HEK293 (cell line): ENCODE results near the gene TMEM184B.

ENCODE experiments used
- CTCF ChIA-PET: fragments of 350-600 bp; formaldehyde crosslinking; extraction: SDS; loops from one replicate; lab custom pipeline; 2021; ENCODE audit warnings: antibody characterized with exemption; lab: Yijun Ruan, JAX
- POLR2A ChIA-PET: fragments of 300-600 bp; formaldehyde crosslinking; extraction: SDS; loops from one replicate; lab custom pipeline; 2020; ENCODE audit warnings: antibody characterized with exemption, inconsistent platforms; lab: Yijun Ruan, JAX
- H3K27ac ChIP-seq: fragments of 200-500 bp; sonication (Bioruptor generic); 2 replicates; pipeline ENCODE4 v1.5.1; 2014; ENCODE audit warnings: low read depth, low read length, control low read depth, inconsistent platforms; ENCODE audit errors: extremely low read depth
- H3K36me3 ChIP-seq, 2 experiments: fragments of 200-500 bp in 1 of 2; sonication (Bioruptor generic) in 1 of 2; 1 replicate in 1 of 2; 2 replicates in 1 of 2; pipeline ENCODE4 v1.5.1; 2014 to 2017; ENCODE audit warnings: inconsistent platforms in 2 of 2, low read length in 2 of 2; ENCODE audit not compliant: control insufficient read depth in 2 of 2, insufficient read depth in 1 of 2
- H3K4me1 ChIP-seq: fragments of 200-500 bp; sonication (Bioruptor generic); 2 replicates; pipeline ENCODE4 v1.5.1; 2014; ENCODE audit warnings: mild to moderate bottlenecking, low read length, inconsistent platforms; ENCODE audit not compliant: control insufficient read depth, insufficient read depth
- H3K4me3 ChIP-seq: 2 replicates; pipeline ENCODE4 v1.5.1; 2011; ENCODE audit warnings: low read depth, mild to moderate bottlenecking, control low read depth, low read length, moderate library complexity
- H3K9me3 ChIP-seq: fragments of 200-500 bp; sonication (Bioruptor generic); 2 replicates; pipeline ENCODE4 v1.5.1; 2014; ENCODE audit warnings: low read depth, low read length, inconsistent platforms; ENCODE audit not compliant: control insufficient read depth, insufficient read depth
- EGR2 ChIP-seq: fragments of 450-650 bp; formaldehyde crosslinking; IDR thresholded peaks from 2 replicates; pipeline ENCODE4 v1.5.1; 2016; ENCODE audit warnings: low read depth, missing biosample characterization, missing genetic modification characterization
- GFI1B ChIP-seq: fragments of 450-650 bp; formaldehyde crosslinking; IDR thresholded peaks from 2 replicates; pipeline ENCODE4 v1.5.1; 2016; ENCODE audit warnings: missing biosample characterization, missing genetic modification characterization
- GLI4 ChIP-seq: fragments of 450-650 bp; formaldehyde crosslinking; IDR thresholded peaks from 2 replicates; pipeline ENCODE4 v1.5.1; 2016; ENCODE audit warnings: missing biosample characterization, missing genetic modification characterization
- GLIS2 ChIP-seq: fragments of 450-650 bp; formaldehyde crosslinking; IDR thresholded peaks from 2 replicates; pipeline ENCODE4 v1.5.1; 2016; ENCODE audit warnings: missing biosample characterization, missing genetic modification characterization
- ZBTB1 ChIP-seq: fragments of 450-650 bp; formaldehyde crosslinking; IDR thresholded peaks from 2 replicates; pipeline ENCODE4 v1.5.1; 2016; ENCODE audit warnings: missing biosample characterization, missing genetic modification characterization
- ZBTB48 ChIP-seq: fragments of 450-650 bp; formaldehyde crosslinking; IDR thresholded peaks from 2 replicates; pipeline ENCODE4 v1.5.1; 2016; ENCODE audit warnings: missing biosample characterization, missing genetic modification characterization
- ZFHX2 ChIP-seq: fragments of 450-650 bp; formaldehyde crosslinking; conservative IDR thresholded peaks from 2 replicates; pipeline ENCODE4 v1.5.1; 2016; ENCODE audit warnings: missing biosample characterization, missing genetic modification characterization
- ZFP3 ChIP-seq: fragments of 450-650 bp; formaldehyde crosslinking; IDR thresholded peaks from 2 replicates; pipeline ENCODE4 v1.5.1; 2016; ENCODE audit warnings: low read depth, missing biosample characterization, missing genetic modification characterization
- ZIC2 ChIP-seq: fragments of 450-650 bp; formaldehyde crosslinking; IDR thresholded peaks from 2 replicates; pipeline ENCODE4 v1.5.1; 2016; ENCODE audit warnings: missing biosample characterization, missing genetic modification characterization
- ZNF133 ChIP-seq: fragments of 450-650 bp; formaldehyde crosslinking; IDR thresholded peaks from 2 replicates; pipeline ENCODE4 v1.5.1; 2016; ENCODE audit warnings: missing biosample characterization, missing genetic modification characterization
- ZNF2 ChIP-seq: fragments of 450-650 bp; formaldehyde crosslinking; IDR thresholded peaks from 2 replicates; pipeline ENCODE4 v1.5.1; 2016; ENCODE audit warnings: missing biosample characterization, missing genetic modification characterization
- ZNF221 ChIP-seq: fragments of 450-650 bp; formaldehyde crosslinking; IDR thresholded peaks from 2 replicates; pipeline ENCODE4 v1.5.1; 2017; ENCODE audit warnings: missing biosample characterization, missing genetic modification characterization, borderline replicate concordance
- ZNF311 ChIP-seq: fragments of 450-650 bp; formaldehyde crosslinking; IDR thresholded peaks from 2 replicates; pipeline ENCODE4 v1.5.1; 2017; ENCODE audit warnings: missing biosample characterization, missing genetic modification characterization, borderline replicate concordance
- ZNF350 ChIP-seq: fragments of 450-650 bp; formaldehyde crosslinking; IDR thresholded peaks from 2 replicates; pipeline ENCODE4 v1.5.0; 2017; ENCODE audit warnings: missing biosample characterization, mild to moderate bottlenecking, missing genetic modification characterization
- ZNF366 ChIP-seq: fragments of 450-650 bp; formaldehyde crosslinking; conservative IDR thresholded peaks from 2 replicates; pipeline ENCODE4 v1.5.1; 2016; ENCODE audit warnings: missing biosample characterization, missing genetic modification characterization
- ZNF416 ChIP-seq: fragments of 450-650 bp; formaldehyde crosslinking; IDR thresholded peaks from 2 replicates; pipeline ENCODE4 v1.5.1; 2016; ENCODE audit warnings: missing biosample characterization, missing genetic modification characterization
- ZNF423 ChIP-seq: fragments of 450-650 bp; formaldehyde crosslinking; IDR thresholded peaks from 2 replicates; pipeline ENCODE4 v1.5.1; 2016; ENCODE audit warnings: missing biosample characterization, missing genetic modification characterization
- ZNF514 ChIP-seq: fragments of 450-650 bp; formaldehyde crosslinking; IDR thresholded peaks from 2 replicates; pipeline ENCODE4 v1.5.1; 2016; ENCODE audit warnings: missing biosample characterization, missing genetic modification characterization
- ZNF548 ChIP-seq: fragments of 450-650 bp; formaldehyde crosslinking; IDR thresholded peaks from 2 replicates; pipeline ENCODE4 v1.5.1; 2016; ENCODE audit warnings: missing biosample characterization, missing genetic modification characterization
- ZNF558 ChIP-seq: fragments of 450-650 bp; formaldehyde crosslinking; IDR thresholded peaks from 2 replicates; pipeline ENCODE4 v1.5.1; 2016; ENCODE audit warnings: missing biosample characterization, missing genetic modification characterization
- ZNF561 ChIP-seq: fragments of 450-650 bp; IDR thresholded peaks from 2 replicates; pipeline ENCODE4 v1.5.1; 2018; ENCODE audit warnings: missing biosample characterization, missing genetic modification characterization, borderline replicate concordance
- ZNF596 ChIP-seq: fragments of 450-650 bp; IDR thresholded peaks from 2 replicates; pipeline ENCODE4 v1.5.0; 2018; ENCODE audit warnings: missing biosample characterization, mild to moderate bottlenecking, missing genetic modification characterization, moderate library complexity
- ZNF76 ChIP-seq: fragments of 450-650 bp; formaldehyde crosslinking; IDR thresholded peaks from 2 replicates; pipeline ENCODE4; 2016; ENCODE audit warnings: low read depth, missing biosample characterization, missing genetic modification characterization, borderline replicate concordance
- ZNF843 ChIP-seq: fragments of 450-650 bp; formaldehyde crosslinking; IDR thresholded peaks from 2 replicates; pipeline ENCODE4 v1.5.1; 2016; ENCODE audit warnings: missing biosample characterization, missing genetic modification characterization
- TF ChIP-seq, protein P1 (sequence below): fragments of 450-650 bp; formaldehyde crosslinking; IDR thresholded peaks from 2 replicates; pipeline ENCODE4 v1.5.1; 2017; ENCODE audit warnings: missing biosample characterization, missing genetic modification characterization
- TF ChIP-seq, protein P2 (sequence below): fragments of 450-650 bp; formaldehyde crosslinking; IDR thresholded peaks from 2 replicates; pipeline ENCODE4 v1.5.1; 2016; ENCODE audit warnings: missing biosample characterization, missing genetic modification characterization

Gene TMEM184B

GRCh38 chr22:38208551-38208968 is 64.2 kb downstream of the TMEM184B start:
- no peaks in the 10 kb centered on the region for H3K9me3 ChIP-seq
- POLR2A ChIA-PET, result interaction anchor here (1.3 kb wide), 1 partner anchor 27 kb away, joined by 6 read pairs; the partner anchor contains the start of gene PLA2G6
- peak; percentile 91 for TF ChIP-seq EGR2 (tag by site-specific recombination)
- peak; percentile 86 for TF ChIP-seq ZFHX2 (tag by site-specific recombination)
- peak; percentile 78; the same call in 1 of the 2 replicates for TF ChIP-seq ZNF548
- no peak for TF ChIP-seq ZNF350
- peak; percentile 66; the same call in 1 of the 2 replicates for TF ChIP-seq ZFP3
- no peak for TF ChIP-seq ZBTB48 (tag by site-specific recombination)
- TF ChIP-seq, all 188 proteins: peak for 4
- Histone ChIP-seq H3K36me3 (no peaks in the 10 kb centered on the region), H3K4me1 (no peaks in the 10 kb centered on the region), H3K27ac (no peak overlapping the region), H3K4me3 (no peak overlapping the region)
- CTCF ChIA-PET, result no interaction called here

- TF ChIP-seq ZNF416, result no peak
- no peak for TF ChIP-seq ZNF561
- H3K4me1 ChIP-seq, result no peaks in the 10 kb centered on the region
- H3K27ac ChIP-seq, result no peak overlapping the region
- ChIA-PET POLR2A (interaction anchor here (1.3 kb wide), 1 partner anchor 26 kb away, joined by 6 read pairs; the partner anchor contains the start of gene PLA2G6), CTCF (interaction anchor here (0.5 kb wide), 1 partner anchor 474 kb away, joined by 4 read pairs; the partner anchor contains the start of gene TOMM22)
- no peaks in the 10 kb centered on the region for H3K9me3 ChIP-seq
- no peaks in the 10 kb centered on the region for H3K36me3 ChIP-seq
- H3K4me3 ChIP-seq, result no peak overlapping the region
Measured at GRCh38 chr22:38207898-38208432, 64.8 kb downstream of the TMEM184B start.

GRCh38 chr22:38205261-38206128 is 67.3 kb downstream of the TMEM184B start:
- no peaks in the 10 kb centered on the region for H3K9me3 ChIP-seq
- CTCF ChIA-PET, result interaction anchor here (1.0 to 1.2 kb wide), 2 partner anchors 25 to 153 kb away, joined by 3 read pairs; no protein-coding TSS in a partner anchor
- H3K27ac ChIP-seq, result no peak overlapping the region
- POLR2A ChIA-PET, result interaction anchor here (0.8 kb wide), 1 partner anchor 24 kb away, joined by 4 read pairs; the partner anchor contains the start of gene PLA2G6
- H3K4me1 ChIP-seq, result no peaks in the 10 kb centered on the region
- no peak overlapping the region for H3K4me3 ChIP-seq
- peak; percentile 54 for TF ChIP-seq ZIC2 (tag by site-specific recombination)
- TF ChIP-seq GLIS2 (tag by site-specific recombination), result no peak
- H3K36me3 ChIP-seq, result no peaks in the 10 kb centered on the region

DNA sequence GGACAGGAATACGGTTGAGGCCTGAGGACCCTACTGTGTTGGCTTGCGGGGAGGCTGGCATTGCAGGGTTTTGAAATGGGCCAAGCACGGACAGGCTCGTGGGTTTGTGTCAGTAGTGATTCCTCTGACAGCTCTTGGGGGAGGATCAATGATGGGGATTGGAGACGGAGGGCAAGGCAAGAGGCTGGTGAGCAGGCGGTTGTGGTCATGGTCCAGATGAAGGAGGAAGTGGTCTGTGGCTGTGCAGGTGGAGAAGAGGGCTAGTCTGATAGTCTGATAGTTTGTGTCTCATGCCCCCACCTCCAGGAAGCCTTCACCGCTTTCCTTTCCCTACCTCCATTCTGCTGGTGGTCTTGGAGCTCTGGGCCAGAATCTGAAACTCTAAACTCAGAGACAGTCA is 68.0 kb downstream of the TMEM184B start:
- Histone ChIP-seq H3K27ac (no peak overlapping the region), H3K4me1 (no peaks in the 10 kb centered on the region), H3K9me3 (no peaks in the 10 kb centered on the region), H3K36me3 (no peaks in the 10 kb centered on the region), H3K4me3 (no peak overlapping the region)
- POLR2A ChIA-PET, result no interaction called here
- CTCF ChIA-PET, result interaction anchor here (1.0 to 1.4 kb wide), 2 partner anchors 90 to 153 kb away, joined by 4 to 5 read pairs; no protein-coding TSS in a partner anchor
- TF ChIP-seq ZNF76 (tag by site-specific recombination), result no peak
- TF ChIP-seq ZNF423 (tag by site-specific recombination), result no peak
- no peak for TF ChIP-seq ZNF596 (tag by site-specific recombination)
- no peak for TF ChIP-seq ZNF221 (tag by site-specific recombination)
- TF ChIP-seq ZNF366 (tag by site-specific recombination), result no peak
- TF ChIP-seq ZBTB1 (tag by site-specific recombination), result no peak
- TF ChIP-seq, protein P1, sequence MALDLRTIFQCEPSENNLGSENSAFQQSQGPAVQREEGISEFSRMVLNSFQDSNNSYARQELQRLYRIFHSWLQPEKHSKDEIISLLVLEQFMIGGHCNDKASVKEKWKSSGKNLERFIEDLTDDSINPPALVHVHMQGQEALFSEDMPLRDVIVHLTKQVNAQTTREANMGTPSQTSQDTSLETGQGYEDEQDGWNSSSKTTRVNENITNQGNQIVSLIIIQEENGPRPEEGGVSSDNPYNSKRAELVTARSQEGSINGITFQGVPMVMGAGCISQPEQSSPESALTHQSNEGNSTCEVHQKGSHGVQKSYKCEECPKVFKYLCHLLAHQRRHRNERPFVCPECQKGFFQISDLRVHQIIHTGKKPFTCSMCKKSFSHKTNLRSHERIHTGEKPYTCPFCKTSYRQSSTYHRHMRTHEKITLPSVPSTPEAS, result no peak
- TF ChIP-seq GLI4 (tag by site-specific recombination), result no peak
- no peak for TF ChIP-seq ZNF843 (tag by site-specific recombination)
- no peak for TF ChIP-seq GFI1B
- no peak for TF ChIP-seq ZIC2 (tag by site-specific recombination)
- TF ChIP-seq, protein P2, sequence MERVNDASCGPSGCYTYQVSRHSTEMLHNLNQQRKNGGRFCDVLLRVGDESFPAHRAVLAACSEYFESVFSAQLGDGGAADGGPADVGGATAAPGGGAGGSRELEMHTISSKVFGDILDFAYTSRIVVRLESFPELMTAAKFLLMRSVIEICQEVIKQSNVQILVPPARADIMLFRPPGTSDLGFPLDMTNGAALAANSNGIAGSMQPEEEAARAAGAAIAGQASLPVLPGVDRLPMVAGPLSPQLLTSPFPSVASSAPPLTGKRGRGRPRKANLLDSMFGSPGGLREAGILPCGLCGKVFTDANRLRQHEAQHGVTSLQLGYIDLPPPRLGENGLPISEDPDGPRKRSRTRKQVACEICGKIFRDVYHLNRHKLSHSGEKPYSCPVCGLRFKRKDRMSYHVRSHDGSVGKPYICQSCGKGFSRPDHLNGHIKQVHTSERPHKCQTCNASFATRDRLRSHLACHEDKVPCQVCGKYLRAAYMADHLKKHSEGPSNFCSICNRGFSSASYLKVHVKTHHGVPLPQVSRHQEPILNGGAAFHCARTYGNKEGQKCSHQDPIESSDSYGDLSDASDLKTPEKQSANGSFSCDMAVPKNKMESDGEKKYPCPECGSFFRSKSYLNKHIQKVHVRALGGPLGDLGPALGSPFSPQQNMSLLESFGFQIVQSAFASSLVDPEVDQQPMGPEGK, result no peak
- no peak for TF ChIP-seq ZNF133 (tag by site-specific recombination)
- TF ChIP-seq ZNF2 (tag by site-specific recombination), result no peak
- no peak for TF ChIP-seq ZNF558 (tag by site-specific recombination)
- no peak for TF ChIP-seq ZNF514 (tag by site-specific recombination)
- no peak for TF ChIP-seq ZNF311 (tag by site-specific recombination)
